RWPE1 (cell line): ENCODE results near the gene PTCD2.

Experiments used
- CTCF ChIA-PET: fragments of 350-600 bp; sonication (Branson Sonifier 250); formaldehyde crosslinking; extraction: SDS; loops from one replicate; lab custom pipeline; 2021; lab: Yijun Ruan, JAX
- POLR2A ChIA-PET: fragments of 400-600 bp; formaldehyde crosslinking; extraction: SDS; loops from one replicate; lab custom pipeline; 2020; ENCODE audit warnings: antibody characterized with exemption; ENCODE audit not compliant: low non-redundant PET; lab: Yijun Ruan, JAX
- DNase-seq: peaks from one replicate; pipeline ENCODE4 v3.0.0; 2012; ENCODE audit warnings: low spot score
- H3K27ac ChIP-seq: fragments of 450-650 bp; 2 replicates; pipeline ENCODE4 v1.5.1; 2017
- TF ChIP-seq, protein P1 (sequence below): fragments of 450-650 bp; conservative IDR thresholded peaks from 2 replicates; pipeline ENCODE4 v1.5.1; 2017; ENCODE audit warnings: low read depth, mild to moderate bottlenecking

PTCD2 gene

DNA sequence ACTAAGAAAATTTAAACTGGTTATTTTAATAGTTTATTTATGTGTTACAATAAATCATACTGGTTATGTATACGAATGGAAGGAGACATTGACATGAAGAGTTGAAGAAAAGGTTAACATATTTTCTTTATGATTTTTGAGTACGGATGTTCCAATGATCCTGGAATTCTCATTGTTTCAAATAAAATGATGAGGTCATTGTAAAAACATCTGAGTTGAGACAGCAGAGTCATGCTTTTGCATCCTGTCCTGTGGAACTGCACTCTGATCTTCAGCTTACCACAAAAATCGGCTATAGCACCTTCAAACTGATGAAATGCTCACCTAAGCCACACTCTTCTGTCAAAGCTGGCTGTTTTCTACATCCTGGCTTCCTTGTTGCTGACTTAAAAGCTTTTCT is 67.8 kb downstream of the PTCD2 start:
- ChIA-PET CTCF (interaction anchor here (0.6 to 1.3 kb wide), 4 partner anchors 22 to 722 kb away, joined by 3 to 5 read pairs (median 5); no protein-coding TSS in a partner anchor), POLR2A (no interaction called here)
- DNase-seq = peak; percentile 86
- TF ChIP-seq, protein P1, sequence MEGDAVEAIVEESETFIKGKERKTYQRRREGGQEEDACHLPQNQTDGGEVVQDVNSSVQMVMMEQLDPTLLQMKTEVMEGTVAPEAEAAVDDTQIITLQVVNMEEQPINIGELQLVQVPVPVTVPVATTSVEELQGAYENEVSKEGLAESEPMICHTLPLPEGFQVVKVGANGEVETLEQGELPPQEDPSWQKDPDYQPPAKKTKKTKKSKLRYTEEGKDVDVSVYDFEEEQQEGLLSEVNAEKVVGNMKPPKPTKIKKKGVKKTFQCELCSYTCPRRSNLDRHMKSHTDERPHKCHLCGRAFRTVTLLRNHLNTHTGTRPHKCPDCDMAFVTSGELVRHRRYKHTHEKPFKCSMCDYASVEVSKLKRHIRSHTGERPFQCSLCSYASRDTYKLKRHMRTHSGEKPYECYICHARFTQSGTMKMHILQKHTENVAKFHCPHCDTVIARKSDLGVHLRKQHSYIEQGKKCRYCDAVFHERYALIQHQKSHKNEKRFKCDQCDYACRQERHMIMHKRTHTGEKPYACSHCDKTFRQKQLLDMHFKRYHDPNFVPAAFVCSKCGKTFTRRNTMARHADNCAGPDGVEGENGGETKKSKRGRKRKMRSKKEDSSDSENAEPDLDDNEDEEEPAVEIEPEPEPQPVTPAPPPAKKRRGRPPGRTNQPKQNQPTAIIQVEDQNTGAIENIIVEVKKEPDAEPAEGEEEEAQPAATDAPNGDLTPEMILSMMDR = no peak
- H3K27ac ChIP-seq = no peak overlapping the region

DNA sequence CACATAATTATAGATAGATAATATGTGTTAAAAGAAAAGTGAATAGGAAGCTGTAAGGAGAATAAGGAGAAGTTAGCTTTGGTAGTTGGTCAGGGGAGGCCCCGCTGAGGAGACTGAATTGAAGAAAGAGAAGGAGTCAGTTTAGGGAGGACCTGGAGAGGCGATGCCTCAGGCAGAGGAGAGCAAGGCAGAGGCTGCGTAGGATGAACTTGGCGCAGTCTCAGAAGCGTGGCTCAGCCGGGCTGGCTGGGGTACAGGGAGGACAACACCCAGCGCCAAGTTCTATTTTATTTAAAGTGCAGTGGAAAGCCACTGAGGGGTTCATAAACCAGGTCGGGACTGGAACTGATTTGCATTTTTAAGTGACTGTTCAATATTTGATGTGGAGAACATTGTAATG is 68.5 kb downstream of the PTCD2 start:
- no peak for DNase-seq
- H3K27ac ChIP-seq = peak overlapping the region; percentile 63
- TF ChIP-seq, protein P1 = no peak
- POLR2A ChIA-PET = no interaction called here
- CTCF ChIA-PET = interaction anchor here (0.6 to 1.3 kb wide), 2 partner anchors 22 to 301 kb away, joined by 5 read pairs; no protein-coding TSS in a partner anchor

DNA sequence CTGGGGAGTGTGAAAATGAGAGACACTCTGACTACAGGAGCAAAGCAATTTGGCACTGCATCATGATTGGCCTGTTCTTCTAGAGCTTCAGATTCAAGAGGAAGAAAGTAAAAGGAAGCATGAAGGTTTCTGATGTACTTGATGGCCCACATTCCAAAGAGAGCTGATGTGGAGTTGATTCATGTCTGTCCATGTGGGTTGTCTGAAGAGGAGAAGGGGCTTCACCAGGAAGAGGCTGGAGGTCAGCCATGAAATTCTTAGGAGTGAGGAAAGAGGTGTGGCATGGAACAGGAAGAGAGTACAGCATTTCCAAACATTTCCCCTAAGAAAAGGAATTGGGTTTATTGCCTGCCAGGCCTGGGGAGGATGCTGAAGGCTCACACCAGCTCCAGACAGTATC is 70.7 kb downstream of the PTCD2 start:
- no peak for DNase-seq
- TF ChIP-seq, protein P1 = no peak
- H3K27ac ChIP-seq = no peak overlapping the region
- POLR2A ChIA-PET = no interaction called here
- CTCF ChIA-PET = no interaction called here

DNA sequence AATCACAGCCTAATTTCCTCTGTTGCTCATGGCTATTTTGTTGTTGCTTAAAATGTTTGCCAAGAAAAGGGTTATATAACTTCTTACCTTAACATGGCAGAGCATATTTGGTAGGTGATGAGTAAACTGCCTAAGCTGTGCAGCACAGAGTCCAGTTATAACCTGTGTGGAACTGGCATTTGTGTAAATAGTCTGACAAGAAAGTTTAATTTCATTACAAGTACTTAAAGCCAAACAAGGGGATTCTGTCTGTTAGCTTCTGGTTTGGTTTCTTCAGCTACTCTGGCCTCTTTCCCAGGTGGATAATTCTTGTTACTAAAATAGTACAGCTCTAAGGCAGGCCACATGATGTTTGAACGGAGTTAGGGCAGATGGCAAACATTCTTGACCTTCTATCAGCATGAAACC is 72.2 kb downstream of the PTCD2 start:
- H3K27ac ChIP-seq = no peak overlapping the region
- CTCF ChIA-PET = interaction anchor here (0.8 kb wide), 1 partner anchor 10 kb away, joined by 6 read pairs; no protein-coding TSS in a partner anchor
- TF ChIP-seq, protein P1 = no peak
- POLR2A ChIA-PET = no interaction called here
- peak; percentile 55 for DNase-seq

DNA sequence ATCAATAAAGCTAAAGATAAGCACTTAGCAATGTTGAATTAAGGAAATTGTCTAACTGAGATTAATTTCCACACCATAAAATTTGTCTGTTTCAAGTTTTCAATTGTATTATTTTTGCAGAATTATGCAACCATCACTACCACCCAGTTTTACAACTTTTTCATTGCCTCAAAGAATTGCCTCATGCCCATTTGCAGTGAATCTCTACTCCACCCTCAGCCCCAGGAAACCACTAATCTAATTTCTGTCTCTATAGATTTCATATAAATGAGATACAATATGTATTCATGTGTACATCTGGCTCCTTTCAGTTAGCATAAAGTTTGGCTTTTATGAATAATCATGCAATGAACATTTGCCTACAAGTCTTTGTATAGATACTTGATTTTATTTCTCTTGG is 72.9 kb downstream of the PTCD2 start:
- ChIA-PET CTCF (no interaction called here), POLR2A (no interaction called here)
- no peak for DNase-seq
- TF ChIP-seq, protein P1 = no peak
- H3K27ac ChIP-seq = no peak overlapping the region

DNA sequence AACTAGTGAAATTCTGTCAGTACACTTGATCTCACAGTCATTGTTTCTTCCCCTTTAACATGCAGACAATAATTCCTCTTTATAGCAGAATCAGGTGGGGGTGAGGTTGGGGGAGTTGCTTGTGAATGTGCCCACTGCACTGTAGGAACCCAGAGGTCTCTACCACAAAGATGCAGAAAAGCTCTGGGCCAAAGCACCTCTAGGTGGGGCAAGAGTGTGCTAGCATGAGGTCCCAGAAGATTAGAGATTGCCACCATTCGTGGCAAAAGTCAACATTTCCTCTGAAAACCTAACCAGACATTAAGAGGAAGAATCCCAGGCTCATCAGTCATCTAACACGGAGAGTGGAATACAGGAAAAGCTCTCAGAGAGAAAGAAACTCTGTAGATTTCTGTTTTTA is 74.5 kb downstream of the PTCD2 start:
- H3K27ac ChIP-seq = no peak overlapping the region
- no peak for DNase-seq
- ChIA-PET CTCF (interaction anchor here (1.2 kb wide), 1 partner anchor 119 kb away, joined by 3 read pairs; no protein-coding TSS in a partner anchor), POLR2A (no interaction called here)
- TF ChIP-seq, protein P1 = no peak

DNA sequence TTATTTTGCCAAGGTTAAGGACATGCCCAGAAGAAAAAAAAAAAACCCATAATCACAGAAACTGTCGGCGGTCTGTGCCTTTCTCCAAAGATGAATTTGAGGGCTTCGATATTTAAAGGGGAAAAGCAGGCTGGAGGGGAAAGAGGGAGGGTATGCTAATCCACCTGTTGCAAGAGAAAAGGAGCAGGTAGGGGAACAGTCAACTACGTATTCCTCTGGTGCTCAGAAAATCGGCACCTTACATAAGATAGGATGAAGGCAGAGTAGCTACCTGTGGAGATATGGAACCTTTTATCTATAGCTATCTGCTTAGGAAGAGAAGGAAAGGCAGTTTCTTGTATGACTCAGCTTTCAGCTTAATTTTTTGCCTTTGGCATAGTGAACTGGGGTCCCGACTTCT is 77.7 kb downstream of the PTCD2 start:
- H3K27ac ChIP-seq = no peak overlapping the region
- ChIA-PET POLR2A (no interaction called here), CTCF (interaction anchor here (0.6 kb wide), 1 partner anchor 356 kb away, joined by 3 read pairs; no protein-coding TSS in a partner anchor)
- TF ChIP-seq, protein P1 = no peak
- DNase-seq = no peak
